GM12878 (cell line): ENCODE data around the gene OTOS.

ENCODE experiments used
- CHD2 ChIP-seq: IDR thresholded peaks from 2 replicates; pipeline ENCODE4 v1.6.1; 2011; ENCODE audit warnings: low read depth, low read length, improper control_type of control experiment, borderline replicate concordance
- EZH2 ChIP-seq: IDR thresholded peaks from 2 replicates; pipeline ENCODE4 v1.6.1; 2012; ENCODE audit warnings: low read depth, mild to moderate bottlenecking, control low read depth, inconsistent platforms, low read length, borderline replicate concordance; ENCODE audit not compliant: control insufficient read depth
- FOXM1 ChIP-seq: IDR thresholded peaks from 2 replicates; pipeline ENCODE4 v1.6.1; 2012; ENCODE audit warnings: low read depth, mild to moderate bottlenecking, inconsistent platforms, low read length, moderate library complexity
- JUND ChIP-seq: IDR thresholded peaks from 2 replicates; pipeline ENCODE4 v1.6.1; 2012; ENCODE audit warnings: low read depth, mild to moderate bottlenecking, low read length, improper control_type of control experiment, moderate library complexity
- MXI1 ChIP-seq: fragments of 150-350 bp; IDR thresholded peaks from 2 replicates; pipeline ENCODE4 v1.6.1; 2011; ENCODE audit warnings: low read depth, mild to moderate bottlenecking, inconsistent platforms, low read length, improper control_type of control experiment
- SPI1 ChIP-seq: IDR thresholded peaks from 2 replicates; pipeline ENCODE4 v1.6.1; 2011; ENCODE audit warnings: low read depth, mild to moderate bottlenecking, low read length, moderate library complexity, borderline replicate concordance; ENCODE audit not compliant: insufficient read depth
- STAT1 ChIP-seq: fragments of 450-650 bp; conservative IDR thresholded peaks from 2 replicates; pipeline ENCODE4 v1.6.1; 2014; ENCODE audit warnings: antibody characterized with exemption, mild to moderate bottlenecking
- WRNIP1 ChIP-seq: IDR thresholded peaks from 2 replicates; pipeline ENCODE4 v1.6.1; 2011; ENCODE audit warnings: low read depth, low read length, improper control_type of control experiment, borderline replicate concordance
- ZZZ3 ChIP-seq: IDR thresholded peaks from 2 replicates; pipeline ENCODE4 v1.6.1; 2011; ENCODE audit warnings: low read depth; ENCODE audit not compliant: control insufficient read depth, insufficient read length
- TF ChIP-seq, protein P1 (sequence below): fragments of 450-650 bp; IDR thresholded peaks from 2 replicates; pipeline ENCODE4 v1.6.1; 2017; ENCODE audit warnings: antibody characterized with exemption, mild to moderate bottlenecking, moderate library complexity
- TF ChIP-seq, protein P2 (sequence below), 3 experiments: IDR thresholded peaks in 2 of 3; conservative IDR thresholded peaks in 1 of 3; 2 replicates each; pipeline ENCODE4 v1.5.1; 2011; ENCODE audit warnings: low read depth in 3 of 3, low read length in 3 of 3, mild to moderate bottlenecking in 3 of 3, control low read depth in 2 of 3, moderate library complexity in 2 of 3, inconsistent platforms in 1 of 3, mixed read lengths in 1 of 3; ENCODE audit not compliant: control insufficient read depth in 2 of 3, insufficient read depth in 1 of 3; ENCODE audit errors: extremely low read depth in 1 of 3

- no peak for TF ChIP-seq CHD2
- TF ChIP-seq MXI1: no peak
- no peak for TF ChIP-seq STAT1
- no peak for TF ChIP-seq SPI1
- TF ChIP-seq EZH2: no peak
- no peak for TF ChIP-seq FOXM1
- TF ChIP-seq WRNIP1: no peak
- TF ChIP-seq, protein P1, sequence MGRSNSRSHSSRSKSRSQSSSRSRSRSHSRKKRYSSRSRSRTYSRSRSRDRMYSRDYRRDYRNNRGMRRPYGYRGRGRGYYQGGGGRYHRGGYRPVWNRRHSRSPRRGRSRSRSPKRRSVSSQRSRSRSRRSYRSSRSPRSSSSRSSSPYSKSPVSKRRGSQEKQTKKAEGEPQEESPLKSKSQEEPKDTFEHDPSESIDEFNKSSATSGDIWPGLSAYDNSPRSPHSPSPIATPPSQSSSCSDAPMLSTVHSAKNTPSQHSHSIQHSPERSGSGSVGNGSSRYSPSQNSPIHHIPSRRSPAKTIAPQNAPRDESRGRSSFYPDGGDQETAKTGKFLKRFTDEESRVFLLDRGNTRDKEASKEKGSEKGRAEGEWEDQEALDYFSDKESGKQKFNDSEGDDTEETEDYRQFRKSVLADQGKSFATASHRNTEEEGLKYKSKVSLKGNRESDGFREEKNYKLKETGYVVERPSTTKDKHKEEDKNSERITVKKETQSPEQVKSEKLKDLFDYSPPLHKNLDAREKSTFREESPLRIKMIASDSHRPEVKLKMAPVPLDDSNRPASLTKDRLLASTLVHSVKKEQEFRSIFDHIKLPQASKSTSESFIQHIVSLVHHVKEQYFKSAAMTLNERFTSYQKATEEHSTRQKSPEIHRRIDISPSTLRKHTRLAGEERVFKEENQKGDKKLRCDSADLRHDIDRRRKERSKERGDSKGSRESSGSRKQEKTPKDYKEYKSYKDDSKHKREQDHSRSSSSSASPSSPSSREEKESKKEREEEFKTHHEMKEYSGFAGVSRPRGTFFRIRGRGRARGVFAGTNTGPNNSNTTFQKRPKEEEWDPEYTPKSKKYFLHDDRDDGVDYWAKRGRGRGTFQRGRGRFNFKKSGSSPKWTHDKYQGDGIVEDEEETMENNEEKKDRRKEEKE: no peak
- TF ChIP-seq ZZZ3: no peak
- TF ChIP-seq, protein P2, sequence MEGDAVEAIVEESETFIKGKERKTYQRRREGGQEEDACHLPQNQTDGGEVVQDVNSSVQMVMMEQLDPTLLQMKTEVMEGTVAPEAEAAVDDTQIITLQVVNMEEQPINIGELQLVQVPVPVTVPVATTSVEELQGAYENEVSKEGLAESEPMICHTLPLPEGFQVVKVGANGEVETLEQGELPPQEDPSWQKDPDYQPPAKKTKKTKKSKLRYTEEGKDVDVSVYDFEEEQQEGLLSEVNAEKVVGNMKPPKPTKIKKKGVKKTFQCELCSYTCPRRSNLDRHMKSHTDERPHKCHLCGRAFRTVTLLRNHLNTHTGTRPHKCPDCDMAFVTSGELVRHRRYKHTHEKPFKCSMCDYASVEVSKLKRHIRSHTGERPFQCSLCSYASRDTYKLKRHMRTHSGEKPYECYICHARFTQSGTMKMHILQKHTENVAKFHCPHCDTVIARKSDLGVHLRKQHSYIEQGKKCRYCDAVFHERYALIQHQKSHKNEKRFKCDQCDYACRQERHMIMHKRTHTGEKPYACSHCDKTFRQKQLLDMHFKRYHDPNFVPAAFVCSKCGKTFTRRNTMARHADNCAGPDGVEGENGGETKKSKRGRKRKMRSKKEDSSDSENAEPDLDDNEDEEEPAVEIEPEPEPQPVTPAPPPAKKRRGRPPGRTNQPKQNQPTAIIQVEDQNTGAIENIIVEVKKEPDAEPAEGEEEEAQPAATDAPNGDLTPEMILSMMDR (IDR thresholded peaks at IDR 0.05 in 2 of 3, conservative IDR thresholded peaks at IDR 0.05 in 1 of 3; ENCODE audit: control insufficient read depth in 2 of 3, extremely low read depth in 1 of 3, insufficient read depth in 1 of 3, low read depth in 3 of 3, low read length in 3 of 3): no peak
- no peak for TF ChIP-seq JUND
These were observed 5.4 kb downstream of the OTOS start for GRCh38 chr2:240134956-240135520.
